ENCODE data around the gene CHRNG.
A peak's percentile ranks its signal among the peaks of the same experiment; 100 is the strongest.

CHRNG gene

GRCh38 chr2:232505856-232506255, 33.6 kb upstream of the CHRNG start:
- DNase-seq, result no peak

- DNase-seq, result no peak
Observed at GRCh38 chr2:232506709-232507108, 32.8 kb upstream of the CHRNG start.

- DNase-seq, result no peak
Observed at GRCh38 chr2:232508251-232508650, 31.2 kb upstream of the CHRNG start.

GRCh38 chr2:232511336-232511890, 28.1 kb upstream of the CHRNG start:
- DNase-seq, result no peak

- DNase-seq, result no peak
Observed at GRCh38 chr2:232512602-232513001, 26.9 kb upstream of the CHRNG start.

GRCh38 chr2:232513353-232513752, 26.1 kb upstream of the CHRNG start:
- no peak for DNase-seq

GRCh38 chr2:232515639-232516038, 23.9 kb upstream of the CHRNG start:
- no peak for DNase-seq

GRCh38 chr2:232516551-232516950, 22.9 kb upstream of the CHRNG start:
- DNase-seq, result no peak

- DNase-seq, result no peak
Observed at GRCh38 chr2:232518844-232519243, 20.6 kb upstream of the CHRNG start.

- no peak for DNase-seq
Observed at GRCh38 chr2:232519581-232520438, 19.7 kb upstream of the CHRNG start, which contains the start of gene PRSS56. Gene PRSS56 (plus strand): TSS chr2:232520388. CDS start chr2:232520599, 211 bp downstream.

GRCh38 chr2:232520489-232520888, 19.0 kb upstream of the CHRNG start:
- DNase-seq, result no peak

GRCh38 chr2:232521098-232521497, 18.4 kb upstream of the CHRNG start:
- DNase-seq, result no peak

GRCh38 chr2:232521959-232522622, 17.4 kb upstream of the CHRNG start:
- peak; percentile 77 to 83 for DNase-seq

GRCh38 chr2:232522623-232523401, 16.7 kb upstream of the CHRNG start:
- peak in 1 of 2 experiments; percentile 35 for DNase-seq

GRCh38 chr2:232523402-232523681, 16.1 kb upstream of the CHRNG start:
- DNase-seq, result no peak

GRCh38 chr2:232523682-232524597, 15.6 kb upstream of the CHRNG start:
- peak; percentile 62 to 69 for DNase-seq

- DNase-seq, result no peak
Observed at GRCh38 chr2:232524771-232525170, 14.7 kb upstream of the CHRNG start.

GRCh38 chr2:232525199-232525598, 14.3 kb upstream of the CHRNG start:
- no peak for DNase-seq

GRCh38 chr2:232525791-232526371, 13.6 kb upstream of the CHRNG start, which contains the start of gene CHRND:
Gene CHRND (plus strand): TSS chr2:232526160. CDS start chr2:232526216, 56 bp downstream.
- no peak for DNase-seq

GRCh38 chr2:232526372-232526941, 13.0 kb upstream of the CHRNG start:
- no peak for DNase-seq

GRCh38 chr2:232527905-232528470, 11.5 kb upstream of the CHRNG start:
- DNase-seq, result no peak

Data from activated T-cell treated with anti-CD3 and anti-CD28 coated beads, Interleukin-2, amount 50 U/mL, for 48 hours (primary cell).